ENCODE results near the gene SLC29A2. TPM values are rescaled to one million over a fixed set of nuclear protein-coding genes. Genes with fewer than 3 reads are reported as not detected.

SLC29A2 gene
- total RNA-seq = not detected in 2 replicates

DNA sequence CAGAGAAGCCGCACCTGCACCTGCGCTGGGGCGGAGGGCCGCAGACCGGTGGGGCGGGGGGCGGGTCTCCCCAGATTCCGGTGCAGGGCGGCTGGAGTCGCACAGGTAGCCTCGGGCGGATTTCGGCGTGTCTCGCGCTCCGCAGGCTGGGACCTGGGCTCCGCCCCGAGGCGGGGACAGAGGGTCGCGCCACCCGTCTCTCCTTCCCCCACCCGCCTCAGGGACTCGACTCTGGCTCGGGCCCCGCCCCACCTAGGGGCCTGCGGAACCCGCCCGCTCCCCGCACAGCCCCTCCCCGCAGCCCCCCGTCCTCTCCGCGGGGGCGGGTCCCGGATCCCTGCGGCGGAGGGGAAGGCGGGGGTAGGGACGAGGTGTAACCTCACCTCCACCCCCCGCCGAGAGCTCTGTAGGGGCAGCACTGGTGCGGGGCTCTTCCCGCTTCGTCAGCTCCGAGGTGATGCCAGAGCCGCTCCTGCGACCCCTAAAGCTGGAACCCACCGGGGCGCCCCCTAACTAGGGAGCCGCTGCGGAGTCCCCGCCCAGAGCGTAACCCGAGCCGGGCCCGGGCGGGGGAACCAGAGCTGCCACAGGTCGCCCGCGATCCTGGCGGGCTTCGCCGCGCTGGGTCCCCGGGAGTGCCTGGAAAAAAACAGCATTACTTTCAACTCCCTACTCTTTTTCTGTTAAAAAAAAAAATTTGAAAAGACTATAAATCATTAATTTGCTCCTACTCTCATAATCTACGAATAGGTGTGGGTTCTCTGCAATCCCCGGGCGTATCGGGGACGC, at the start of gene SLC29A2:
TSS of gene SLC29A2 (minus strand) at position 134 of the 789 bp plus-strand sequence. CDS start 169 bp downstream, outside the sequence.

GRCh38 chr11:66420671-66421476, 49.3 kb upstream of the SLC29A2 start, which contains the start of gene NPAS4:
TSS of gene NPAS4 (plus strand) at chr11:66421035. CDS start at chr11:66421180, 145 bp downstream.

GRCh38 chr11:66347425-66348276, 23.9 kb downstream of the SLC29A2 start, which contains the start of gene B4GAT1:
TSS of gene B4GAT1 (minus strand) at chr11:66347629. CDS start at chr11:66347545, 84 bp downstream.

GRCh38 chr11:66344550-66345315, 26.8 kb downstream of the SLC29A2 start, which contains the start of gene BRMS1:
TSS of gene BRMS1 (minus strand) at chr11:66345104. CDS start at chr11:66342234, 2,870 bp downstream.

GRCh38 chr11:66336234-66337102, 35.1 kb downstream of the SLC29A2 start, which contains the start of gene RIN1:
TSS of gene RIN1 (minus strand) at chr11:66336434. CDS start at chr11:66336402, 32 bp downstream.

GRCh38 chr11:66316849-66317251, 54.7 kb downstream of the SLC29A2 start, which contains the start of gene CD248:
TSS of gene CD248 (minus strand) at chr11:66317044. CDS start at chr11:66317027, 17 bp downstream.

Other genes starting within 250 kb of the SLC29A2 start
- 12.3 and 15.0 TPM in 2 replicates for gene KLC2, start 114.1 kb downstream of the SLC29A2 start, total RNA-seq
- gene RAB1B, start 103.1 kb downstream of the SLC29A2 start, total RNA-seq = 147 and 156 TPM in 2 replicates
- gene CNIH2, start 93.6 kb downstream of the SLC29A2 start, total RNA-seq = not detected in 2 replicates
- 199 and 214 TPM in 2 replicates for gene YIF1A, start 82.6 kb downstream of the SLC29A2 start, total RNA-seq
- 0.54 and 1.5 TPM in 2 replicates for gene TMEM151A, start 79.9 kb downstream of the SLC29A2 start, total RNA-seq
- gene CD248, start 54.7 kb downstream of the SLC29A2 start, total RNA-seq = 126 and 180 TPM in 2 replicates
- gene RIN1, start 35.3 kb downstream of the SLC29A2 start, total RNA-seq = 12.8 and 30.0 TPM in 2 replicates
- 40.8 and 46.5 TPM in 2 replicates for gene BRMS1, start 26.7 kb downstream of the SLC29A2 start, total RNA-seq
- gene B4GAT1, start 24.1 kb downstream of the SLC29A2 start, total RNA-seq = 23.7 and 28.2 TPM in 2 replicates
- not detected in 2 replicates for gene NPAS4, start 49.3 kb upstream of the SLC29A2 start, total RNA-seq
- gene MRPL11, start 67.1 kb upstream of the SLC29A2 start, total RNA-seq = 24.1 and 36.6 TPM in 2 replicates
- gene PELI3, start 95.1 kb upstream of the SLC29A2 start, total RNA-seq = 8.5 and 9.9 TPM in 2 replicates
- 43.9 and 68.2 TPM in 2 replicates for gene DPP3, start 108.7 kb upstream of the SLC29A2 start, total RNA-seq
- gene BBS1, start 138.9 kb upstream of the SLC29A2 start, total RNA-seq = 20.4 and 28.7 TPM in 2 replicates
- 17.1 and 33.2 TPM in 2 replicates for gene ZDHHC24, start 174.3 kb upstream of the SLC29A2 start, total RNA-seq
- under 0.01 TPM in 2 replicates for gene ACTN3, start 175.1 kb upstream of the SLC29A2 start, total RNA-seq
- 65.9 and 72.4 TPM in 2 replicates for gene CTSF, start 196.8 kb upstream of the SLC29A2 start, total RNA-seq
- 0.16 TPM in 1 of 2 replicates, not detected in the other for gene CCDC87, start 221.3 kb upstream of the SLC29A2 start, total RNA-seq
- gene CCS, start 221.4 kb upstream of the SLC29A2 start, total RNA-seq = 43.7 and 50.4 TPM in 2 replicates
- 21.3 and 29.2 TPM in 2 replicates for gene RBM14, start 244.9 kb upstream of the SLC29A2 start, total RNA-seq

All from cardiac atrium fibroblast (primary cell).